ENCODE measurements around the gene BCAR3.

Gene BCAR3

DNA sequence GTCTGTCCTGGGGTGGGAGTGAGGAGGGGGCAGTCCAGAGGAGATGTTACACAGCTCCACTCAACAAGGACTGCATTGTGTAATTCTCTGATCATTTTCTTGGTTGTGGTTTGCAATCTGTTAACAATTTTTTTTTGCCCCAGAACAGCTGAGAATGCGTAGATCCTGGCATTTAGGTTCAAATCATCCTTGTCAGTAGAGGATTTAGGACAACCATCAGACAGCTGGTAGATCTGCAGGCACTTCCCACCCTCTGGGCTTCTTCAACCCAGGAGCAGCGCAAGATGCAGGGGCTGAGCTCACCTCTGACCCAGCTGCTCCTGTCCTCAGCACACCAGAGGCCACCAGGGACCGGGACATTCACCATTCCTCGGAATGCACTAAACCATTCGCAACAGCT is 13.5 kb downstream of the BCAR3 start:
- TF ChIP-seq, protein P1, sequence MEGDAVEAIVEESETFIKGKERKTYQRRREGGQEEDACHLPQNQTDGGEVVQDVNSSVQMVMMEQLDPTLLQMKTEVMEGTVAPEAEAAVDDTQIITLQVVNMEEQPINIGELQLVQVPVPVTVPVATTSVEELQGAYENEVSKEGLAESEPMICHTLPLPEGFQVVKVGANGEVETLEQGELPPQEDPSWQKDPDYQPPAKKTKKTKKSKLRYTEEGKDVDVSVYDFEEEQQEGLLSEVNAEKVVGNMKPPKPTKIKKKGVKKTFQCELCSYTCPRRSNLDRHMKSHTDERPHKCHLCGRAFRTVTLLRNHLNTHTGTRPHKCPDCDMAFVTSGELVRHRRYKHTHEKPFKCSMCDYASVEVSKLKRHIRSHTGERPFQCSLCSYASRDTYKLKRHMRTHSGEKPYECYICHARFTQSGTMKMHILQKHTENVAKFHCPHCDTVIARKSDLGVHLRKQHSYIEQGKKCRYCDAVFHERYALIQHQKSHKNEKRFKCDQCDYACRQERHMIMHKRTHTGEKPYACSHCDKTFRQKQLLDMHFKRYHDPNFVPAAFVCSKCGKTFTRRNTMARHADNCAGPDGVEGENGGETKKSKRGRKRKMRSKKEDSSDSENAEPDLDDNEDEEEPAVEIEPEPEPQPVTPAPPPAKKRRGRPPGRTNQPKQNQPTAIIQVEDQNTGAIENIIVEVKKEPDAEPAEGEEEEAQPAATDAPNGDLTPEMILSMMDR (IDR thresholded peaks at IDR 0.05; ENCODE audit: low read depth, low read length, missing control alignments) = no peak
- H3K4me3 ChIP-seq (replicated peaks; ENCODE audit: low read depth, low read length) = no peak overlapping the region
- no peak for DNase-seq (ENCODE audit: extremely low read depth, low read depth)

DNA sequence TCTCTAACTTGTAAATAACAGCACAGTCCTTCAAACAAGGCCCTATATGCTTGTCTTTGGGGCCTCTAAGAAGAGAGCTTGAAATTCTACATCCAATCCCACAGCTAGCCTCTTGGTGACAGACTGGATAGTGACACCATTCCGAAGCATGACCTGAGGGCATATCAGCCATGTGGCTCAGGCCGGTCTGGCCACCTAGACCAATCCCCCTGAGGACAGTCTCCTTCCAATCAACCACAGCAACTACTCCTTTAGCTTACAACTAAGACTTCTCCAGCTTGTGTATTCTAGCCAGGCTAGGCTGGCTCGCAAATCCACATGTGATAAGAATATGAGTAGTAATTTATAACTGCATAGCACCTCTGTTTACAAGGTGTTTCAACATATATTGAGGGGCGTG is 14.0 kb downstream of the BCAR3 start:
- TF ChIP-seq, protein P1 (IDR thresholded peaks at IDR 0.05; ENCODE audit: low read depth, low read length, missing control alignments) = no peak
- no peak for DNase-seq (ENCODE audit: extremely low read depth, low read depth)
- no peak overlapping the region for H3K4me3 ChIP-seq (replicated peaks; ENCODE audit: low read depth, low read length)

DNA sequence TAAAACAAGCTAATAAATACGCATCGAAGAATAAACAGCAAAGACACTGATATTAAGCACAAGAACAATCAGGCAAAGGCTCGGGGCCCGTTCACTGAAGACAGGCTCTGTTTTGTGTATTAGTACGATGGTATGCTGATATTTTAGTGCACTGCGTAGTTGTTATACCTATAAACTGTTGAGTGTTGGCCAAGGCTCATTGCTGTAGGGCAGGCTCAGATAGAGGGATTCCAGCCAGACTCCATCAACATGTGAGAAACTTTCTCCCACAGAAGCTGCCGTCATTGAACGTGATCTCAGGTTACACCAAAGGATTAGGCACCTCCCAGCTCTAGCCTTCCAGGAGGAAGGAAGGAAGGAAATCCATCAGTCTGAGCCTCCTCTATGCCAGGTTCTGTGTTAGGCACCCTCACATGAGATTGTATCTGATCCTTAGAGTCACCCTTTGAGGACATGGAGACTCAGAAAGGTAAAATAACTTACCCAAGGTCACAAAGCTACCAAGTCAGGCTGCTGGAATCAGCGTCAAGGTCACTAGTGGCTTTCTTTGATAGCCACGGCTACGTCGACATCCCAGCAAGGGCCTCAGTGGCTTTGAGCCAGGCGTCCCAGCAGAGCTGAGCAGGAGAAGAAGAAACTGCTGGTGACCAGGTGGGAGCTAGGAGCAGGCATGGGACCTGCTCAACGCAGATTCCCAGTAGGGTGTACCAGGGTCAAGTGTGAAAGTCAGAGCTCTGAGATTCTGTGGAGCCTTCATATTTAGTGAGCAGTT is 14.8 kb downstream of the BCAR3 start:
- H3K4me3 ChIP-seq (replicated peaks; ENCODE audit: low read depth, low read length) = no peak overlapping the region
- TF ChIP-seq, protein P1 (IDR thresholded peaks at IDR 0.05; ENCODE audit: low read depth, low read length, missing control alignments) = no peak
- DNase-seq (ENCODE audit: extremely low read depth, low read depth) = no peak

DNA sequence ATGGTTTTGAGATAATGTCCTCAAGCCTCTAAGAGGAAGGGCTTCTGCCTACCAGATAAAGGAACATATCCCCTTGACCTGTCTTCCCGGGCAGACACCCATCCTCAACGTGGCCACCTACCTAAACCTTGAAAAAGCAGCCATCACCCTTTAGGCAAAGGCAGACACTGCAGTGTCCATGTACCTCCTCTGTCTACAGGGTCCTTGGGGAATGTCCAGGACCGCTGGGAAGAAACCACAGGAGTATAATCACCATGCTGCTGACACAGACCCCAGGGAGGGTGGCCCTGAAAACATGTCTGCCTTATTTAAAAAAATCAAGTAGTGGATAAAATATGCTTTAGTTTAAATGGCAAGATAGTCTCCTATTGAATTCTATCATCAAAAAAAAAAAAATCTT is 16.6 kb downstream of the BCAR3 start:
- TF ChIP-seq, protein P1 (IDR thresholded peaks at IDR 0.05; ENCODE audit: low read depth, low read length, missing control alignments) = no peak
- DNase-seq (ENCODE audit: extremely low read depth, low read depth) = no peak
- H3K4me3 ChIP-seq (replicated peaks; ENCODE audit: low read depth, low read length) = no peak overlapping the region

DNA sequence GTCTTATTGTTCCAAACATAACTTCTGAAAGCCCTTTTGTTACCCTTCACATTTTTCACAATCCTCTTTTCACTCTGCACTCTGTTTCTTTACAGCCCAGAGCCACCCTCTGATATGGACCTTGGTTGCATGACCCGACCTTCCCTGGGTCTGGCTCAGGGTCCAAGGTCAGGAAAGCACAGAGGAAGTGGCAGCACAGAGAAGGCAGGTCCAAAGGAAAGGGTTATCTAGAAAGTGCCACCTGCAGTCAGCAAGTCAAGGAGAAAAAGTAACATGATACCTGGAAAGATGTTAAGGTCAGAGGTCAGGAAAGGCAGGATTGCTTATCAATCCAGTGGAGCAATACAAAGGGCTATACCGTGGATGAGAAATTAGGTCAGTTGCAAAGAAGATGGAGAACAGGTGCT is 18.4 kb downstream of the BCAR3 start:
- no peak for DNase-seq (ENCODE audit: extremely low read depth, low read depth)
- TF ChIP-seq, protein P1 (IDR thresholded peaks at IDR 0.05; ENCODE audit: low read depth, low read length, missing control alignments) = no peak
- no peak overlapping the region for H3K4me3 ChIP-seq (replicated peaks; ENCODE audit: low read depth, low read length)

DNA sequence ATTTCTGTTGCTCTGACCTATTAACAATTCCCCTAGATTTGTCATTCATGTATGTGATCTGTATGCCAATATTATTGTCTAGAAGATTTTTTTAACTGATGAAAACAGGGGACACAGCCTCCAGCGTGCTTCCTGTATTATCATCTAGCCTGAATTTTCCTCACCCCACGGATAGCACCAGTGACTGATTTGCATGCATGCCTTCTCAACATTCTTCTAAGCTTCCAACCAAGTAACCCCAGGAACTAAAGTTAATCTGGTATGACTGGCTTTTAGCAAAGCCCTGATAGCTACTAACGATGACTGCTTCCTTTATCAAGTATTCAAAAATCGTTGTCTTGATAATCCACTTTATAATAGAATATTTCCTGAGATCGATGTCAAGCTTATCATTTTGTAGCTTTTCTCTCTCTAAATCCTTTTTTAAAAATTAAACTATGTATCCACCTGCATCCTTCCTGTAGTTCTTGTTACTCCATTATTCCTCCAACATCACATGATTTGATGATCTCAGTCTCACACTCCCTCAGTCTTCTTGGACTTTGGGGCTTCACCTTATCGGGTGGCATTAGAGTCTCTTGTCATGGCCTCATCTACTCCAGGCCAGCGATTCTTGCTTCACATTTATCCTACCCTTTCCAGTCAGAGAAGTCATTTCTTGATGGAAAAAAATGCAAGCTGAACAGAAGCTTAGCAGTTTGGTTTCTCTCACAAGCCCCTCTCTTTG is 19.0 kb downstream of the BCAR3 start:
- no peak for DNase-seq (ENCODE audit: extremely low read depth, low read depth)
- no peak overlapping the region for H3K4me3 ChIP-seq (replicated peaks; ENCODE audit: low read depth, low read length)
- TF ChIP-seq, protein P1 (IDR thresholded peaks at IDR 0.05; ENCODE audit: low read depth, low read length, missing control alignments) = no peak
